BLaER1 treated with 17β-estradiol and CSF1 and Interleukin-3, amounts not matched to agents 10 nM and 100 nM (cell line): Measurements from ENCODE around the gene KLHL3.

Experiments
- H3K27ac ChIP-seq, 11 experiments: shearing (Covaris generic); formaldehyde crosslinking; 2 replicates each; pipeline ENCODE4 v1.8.1; 2022
- H3K27me3 ChIP-seq, 11 experiments: shearing (Covaris generic); formaldehyde crosslinking; 2 replicates each; pipeline ENCODE4 v1.8.1; 2022
- H3K36me3 ChIP-seq, 11 experiments: shearing (Covaris generic); formaldehyde crosslinking; 2 replicates each; pipeline ENCODE4 v1.8.1; 2022
- H3K4me1 ChIP-seq, 10 experiments: shearing (Covaris generic); formaldehyde crosslinking; 2 replicates each; pipeline ENCODE4 v1.8.1; 2022
- H3K4me2 ChIP-seq, 11 experiments: shearing (Covaris generic); formaldehyde crosslinking; 2 replicates each; pipeline ENCODE4 v1.8.1; 2022
- H3K4me3 ChIP-seq, 10 experiments: shearing (Covaris generic); formaldehyde crosslinking; 2 replicates each; pipeline ENCODE4 v1.8.1; 2022
- H3K9ac ChIP-seq, 11 experiments: shearing (Covaris generic); formaldehyde crosslinking; 2 replicates each; pipeline ENCODE4 v1.8.1; 2022
- H3K9me3 ChIP-seq, 11 experiments: shearing (Covaris generic); formaldehyde crosslinking; replicated peaks in 1 of 11; 2 replicates each; pipeline ENCODE4 v1.8.1; 2022
- H4K20me1 ChIP-seq, 11 experiments: shearing (Covaris generic); formaldehyde crosslinking; 2 replicates each; pipeline ENCODE4 v1.8.1; 2022
- Cebpa-rat ChIP-seq, 11 experiments: shearing (Covaris generic); IDR thresholded peaks; 2 replicates each; pipeline ENCODE4 v1.8.1; 2022

KLHL3 gene

GRCh38 chr5:137724251-137724650 is 11.6 kb downstream of the KLHL3 start:
- no peaks in the 10 kb centered on the region for H3K27me3 ChIP-seq
- peaks cover 0 to 13% (median 5%) of the 10 kb centered on the region in 10 experiments; a peak in 8 of 20 replicates for H3K4me1 ChIP-seq
- H4K20me1 ChIP-seq = no peaks in the 10 kb centered on the region
- no peak overlapping the region for H3K4me3 ChIP-seq
- no peak overlapping the region for H3K4me2 ChIP-seq
- H3K36me3 ChIP-seq = no peaks in the 10 kb centered on the region
- H3K27ac ChIP-seq = no peak overlapping the region
- TF ChIP-seq Cebpa-rat (IDR thresholded peaks at IDR 0.05) = no peak
- H3K9me3 ChIP-seq = peaks cover 0 to 10% (median 0%) of the 10 kb centered on the region in 11 experiments; a peak in 5 of 22 replicates
- no peak overlapping the region for H3K9ac ChIP-seq

DNA sequence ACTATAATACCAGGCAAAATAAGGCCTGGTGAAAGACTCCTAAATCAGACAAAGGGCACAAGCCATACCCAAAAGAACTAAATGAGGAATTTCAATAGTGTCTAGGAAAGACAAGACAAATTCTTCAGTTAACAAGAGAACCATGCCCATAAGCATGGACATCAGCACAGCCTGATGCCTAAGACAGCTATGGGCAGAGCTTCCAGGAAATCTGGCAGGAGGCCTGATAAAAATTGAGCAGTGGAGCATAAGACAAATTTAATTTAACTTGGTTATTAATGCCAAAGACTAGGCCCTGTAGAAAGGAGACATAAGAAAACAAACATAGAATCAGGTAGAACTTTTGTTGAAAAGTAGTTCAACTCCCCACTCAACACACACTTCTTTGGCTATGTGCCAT is 17.3 kb downstream of the KLHL3 start:
- H3K9me3 ChIP-seq = peaks cover 0 to 20% (median 7%) of the 10 kb centered on the region in 11 experiments; a peak in 12 of 22 replicates
- no peak overlapping the region for H3K4me2 ChIP-seq
- H3K4me1 ChIP-seq = peaks cover 0 to 13% (median 5%) of the 10 kb centered on the region in 10 experiments; a peak in 8 of 20 replicates
- TF ChIP-seq Cebpa-rat (IDR thresholded peaks at IDR 0.05) = no peak
- no peak overlapping the region for H3K9ac ChIP-seq
- no peaks in the 10 kb centered on the region for H4K20me1 ChIP-seq
- no peak overlapping the region for H3K27ac ChIP-seq
- H3K4me3 ChIP-seq = no peak overlapping the region
- H3K36me3 ChIP-seq = no peaks in the 10 kb centered on the region
- no peaks in the 10 kb centered on the region for H3K27me3 ChIP-seq

DNA sequence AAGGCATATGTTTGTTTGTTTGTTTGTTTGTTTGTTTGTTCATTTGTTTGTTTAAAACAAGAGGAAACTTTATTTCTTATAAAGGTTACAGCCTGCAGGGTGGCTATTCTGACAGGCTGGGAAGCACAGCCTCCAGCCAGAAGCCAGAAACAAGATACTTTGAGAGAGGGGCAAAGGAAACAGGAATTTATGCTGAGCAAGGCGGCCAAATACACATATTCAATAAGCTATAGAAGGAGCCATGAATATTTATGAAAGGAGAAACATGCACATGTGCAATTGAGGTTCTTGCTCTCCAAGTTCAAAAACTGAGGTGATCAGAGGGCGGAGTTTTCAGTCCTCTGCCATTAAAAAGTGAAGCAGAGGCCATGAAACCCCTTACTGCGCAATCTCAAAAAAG is 19.6 kb downstream of the KLHL3 start:
- Histone ChIP-seq H3K36me3 (peaks cover 0 to 4% (median 0%) of the 10 kb centered on the region in 11 experiments; a peak in 1 of 22 replicates), H3K27ac (no peak overlapping the region), H3K9me3 (peaks cover 7 to 24% (median 14%) of the 10 kb centered on the region in 11 experiments; a peak in 19 of 22 replicates), H4K20me1 (no peaks in the 10 kb centered on the region), H3K27me3 (no peaks in the 10 kb centered on the region), H3K9ac (no peak overlapping the region), H3K4me2 (no peak overlapping the region), H3K4me3 (no peak overlapping the region), H3K4me1 (peaks cover 0 to 6% (median 5%) of the 10 kb centered on the region in 10 experiments; a peak in 8 of 20 replicates)
- TF ChIP-seq Cebpa-rat (IDR thresholded peaks at IDR 0.05) = no peak

GRCh38 chr5:137715456-137715855 is 20.4 kb downstream of the KLHL3 start:
- H3K36me3 ChIP-seq = peaks cover 0 to 4% (median 0%) of the 10 kb centered on the region in 11 experiments; a peak in 1 of 22 replicates
- no peak for TF ChIP-seq Cebpa-rat (IDR thresholded peaks at IDR 0.05)
- H3K9me3 ChIP-seq = peaks cover 7 to 24% (median 14%) of the 10 kb centered on the region in 11 experiments; a peak in 19 of 22 replicates
- H3K27ac ChIP-seq = no peak overlapping the region
- no peaks in the 10 kb centered on the region for H3K27me3 ChIP-seq
- no peak overlapping the region for H3K9ac ChIP-seq
- H3K4me1 ChIP-seq = peaks cover 0 to 3% (median 2%) of the 10 kb centered on the region in 10 experiments; a peak in 7 of 20 replicates
- H4K20me1 ChIP-seq = no peaks in the 10 kb centered on the region
- H3K4me2 ChIP-seq = no peak overlapping the region
- no peak overlapping the region for H3K4me3 ChIP-seq

DNA sequence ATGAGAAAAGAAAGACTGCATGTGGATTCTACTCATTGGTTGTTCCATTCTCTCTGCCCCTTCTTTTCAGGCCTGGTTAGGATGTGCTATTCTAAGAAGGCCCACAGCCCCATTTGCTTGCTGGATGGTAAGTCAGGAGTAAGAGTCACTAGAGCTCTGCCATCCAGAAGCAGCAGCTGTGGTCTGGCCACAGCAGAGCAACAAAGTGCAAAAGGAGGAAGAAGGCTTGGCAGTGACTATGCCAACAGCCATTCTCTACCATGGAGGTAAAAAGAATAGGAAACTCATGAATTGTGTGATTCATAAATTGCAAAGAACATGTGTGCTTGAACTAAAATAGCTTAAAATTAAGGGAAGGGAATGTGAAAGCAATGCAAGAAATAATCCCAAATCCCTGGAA is 20.9 kb downstream of the KLHL3 start:
- Histone ChIP-seq H3K9ac (no peak overlapping the region), H4K20me1 (no peaks in the 10 kb centered on the region), H3K36me3 (peaks cover 0 to 4% (median 0%) of the 10 kb centered on the region in 11 experiments; a peak in 1 of 22 replicates), H3K27ac (no peak overlapping the region), H3K4me2 (no peak overlapping the region), H3K27me3 (no peaks in the 10 kb centered on the region), H3K4me1 (no peaks in the 10 kb centered on the region), H3K4me3 (no peak overlapping the region), H3K9me3 (peaks cover 7 to 24% (median 14%) of the 10 kb centered on the region in 11 experiments; a peak in 19 of 22 replicates)
- TF ChIP-seq Cebpa-rat (IDR thresholded peaks at IDR 0.05) = no peak

DNA sequence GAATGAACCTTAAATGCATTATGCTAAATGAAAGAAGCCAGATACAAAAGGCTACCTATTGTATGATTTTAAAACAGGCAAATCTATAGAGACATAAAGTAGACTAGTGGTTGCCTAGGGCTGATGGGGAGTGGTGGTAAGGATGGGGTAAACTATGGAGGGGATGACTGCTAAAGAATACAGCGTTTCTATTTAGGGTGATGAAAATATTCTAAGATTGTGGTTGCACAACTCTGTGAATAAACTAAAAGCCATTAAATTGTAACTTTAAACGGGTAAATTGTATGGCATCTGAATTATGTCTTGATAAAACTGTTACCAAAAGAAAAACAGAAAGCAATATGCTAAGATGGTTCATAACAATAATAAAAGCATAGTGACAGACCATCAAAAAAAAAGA is 21.4 kb downstream of the KLHL3 start:
- H3K27me3 ChIP-seq = no peaks in the 10 kb centered on the region
- TF ChIP-seq Cebpa-rat (IDR thresholded peaks at IDR 0.05) = no peak
- no peak overlapping the region for H3K27ac ChIP-seq
- H3K9me3 ChIP-seq = peaks cover 7 to 24% (median 14%) of the 10 kb centered on the region in 11 experiments; a peak in 19 of 22 replicates
- no peak overlapping the region for H3K4me3 ChIP-seq
- no peaks in the 10 kb centered on the region for H3K4me1 ChIP-seq
- H3K36me3 ChIP-seq = peaks cover 0 to 4% (median 0%) of the 10 kb centered on the region in 11 experiments; a peak in 3 of 22 replicates
- H3K4me2 ChIP-seq = no peak overlapping the region
- H4K20me1 ChIP-seq = no peaks in the 10 kb centered on the region
- no peak overlapping the region for H3K9ac ChIP-seq

DNA sequence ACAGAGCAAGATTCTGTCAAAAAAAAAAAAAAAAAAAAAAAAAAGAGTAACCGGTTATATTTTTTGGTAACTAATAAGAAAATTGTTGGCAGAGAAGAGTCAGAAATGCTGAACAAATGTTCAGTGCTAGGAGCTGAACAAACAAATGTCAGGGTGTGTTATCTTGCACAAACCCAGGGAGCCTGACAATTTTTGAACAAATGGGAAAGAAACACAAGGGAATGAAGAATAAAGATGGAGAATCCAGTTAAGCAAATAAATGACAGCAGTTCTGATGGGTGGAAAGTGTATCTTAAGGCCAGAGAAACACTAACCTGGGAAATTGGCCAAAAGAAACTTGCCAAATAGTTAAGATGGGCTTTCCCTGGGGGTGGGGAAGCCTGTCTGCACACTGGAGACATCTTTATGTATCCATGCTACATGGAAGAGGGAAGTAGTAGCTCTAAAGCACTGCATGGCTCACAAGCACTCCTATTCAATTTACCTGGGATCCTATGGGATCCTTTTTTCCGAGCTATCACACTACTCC is 23.7 kb downstream of the KLHL3 start:
- Histone ChIP-seq H3K9ac (no peak overlapping the region), H3K36me3 (peaks cover 0 to 9% (median 0%) of the 10 kb centered on the region in 11 experiments; a peak in 5 of 22 replicates)
- TF ChIP-seq Cebpa-rat (IDR thresholded peaks at IDR 0.05) = no peak

GRCh38 chr5:137710086-137710485 is 25.8 kb downstream of the KLHL3 start:
- TF ChIP-seq Cebpa-rat (IDR thresholded peaks at IDR 0.05) = no peak
- Histone ChIP-seq H3K27me3 (no peaks in the 10 kb centered on the region), H3K27ac (no peak overlapping the region), H3K4me2 (no peak overlapping the region), H3K36me3 (peaks cover 0 to 9% (median 0%) of the 10 kb centered on the region in 11 experiments; a peak in 5 of 22 replicates), H3K4me3 (no peak overlapping the region), H3K9me3 (peaks cover 7 to 24% (median 14%) of the 10 kb centered on the region in 11 experiments; a peak in 19 of 22 replicates), H3K9ac (no peak overlapping the region), H4K20me1 (no peaks in the 10 kb centered on the region), H3K4me1 (no peaks in the 10 kb centered on the region)

More for the DNA sequence above, 23.7 kb downstream of the KLHL3 start:
- Histone ChIP-seq H4K20me1 (no peaks in the 10 kb centered on the region), H3K4me3 (no peak overlapping the region), H3K27me3 (no peaks in the 10 kb centered on the region), H3K4me1 (no peaks in the 10 kb centered on the region), H3K27ac (no peak overlapping the region), H3K4me2 (no peak overlapping the region), H3K9me3 (peaks cover 7 to 24% (median 14%) of the 10 kb centered on the region in 11 experiments; a peak in 19 of 22 replicates)

GRCh38 chr5:137708796-137709559 is 26.9 kb downstream of the KLHL3 start:
- Histone ChIP-seq H3K4me1 (no peaks in the 10 kb centered on the region), H3K9me3 (peaks cover 7 to 18% (median 11%) of the 10 kb centered on the region in 11 experiments; a peak in 19 of 22 replicates), H3K4me3 (no peak overlapping the region), H4K20me1 (no peaks in the 10 kb centered on the region), H3K9ac (no peak overlapping the region), H3K4me2 (no peak overlapping the region), H3K27ac (no peak overlapping the region), H3K36me3 (peaks cover 0 to 9% (median 0%) of the 10 kb centered on the region in 11 experiments; a peak in 5 of 22 replicates), H3K27me3 (no peaks in the 10 kb centered on the region)
- TF ChIP-seq Cebpa-rat (IDR thresholded peaks at IDR 0.05) = no peak
